ENCODE measurements around the gene SYTL5.

Gene SYTL5

GRCh38 chrX:38151441-38151840, 145.1 kb downstream of the SYTL5 start:
- no peak overlapping the region for H2BK12ac ChIP-seq (ENCODE audit: low read length)
- peaks cover 0 to 5% (median 0%) of the 10 kb centered on the region in 3 experiments for H3K27me3 ChIP-seq (ENCODE audit: control insufficient read depth in 3 of 3, insufficient read depth in 3 of 3, low read depth in 1 of 3, low read length in 3 of 3)
- no peak overlapping the region for H4K91ac ChIP-seq (ENCODE audit: low read depth, low read length, poor library complexity)
- H3K9ac ChIP-seq (ENCODE audit: low read depth, low read length, poor library complexity): no peak overlapping the region
- H3K4me2 ChIP-seq (ENCODE audit: insufficient read depth, low read length, poor library complexity, severe bottlenecking): no peak overlapping the region
- H3K36me3 ChIP-seq (replicated peaks in 1 of 2; ENCODE audit: control insufficient read depth in 2 of 2, insufficient read depth in 2 of 2, low read length in 2 of 2): no peaks in the 10 kb centered on the region
- H3K4me1 ChIP-seq (ENCODE audit: control insufficient read depth in 2 of 2, insufficient read depth in 1 of 2, low read depth in 1 of 2, low read length in 2 of 2): peaks cover 0 to 2% of the 10 kb centered on the region in 2 donors
- no peak overlapping the region for H3K27ac ChIP-seq (replicated peaks; ENCODE audit: low read length)
- no peak overlapping the region for H3K4ac ChIP-seq (ENCODE audit: low read length)
- no peak overlapping the region for H2BK120ac ChIP-seq (ENCODE audit: low read depth, low read length)
- no peak overlapping the region for H2BK5ac ChIP-seq (ENCODE audit: low read length)
- H3K9me3 ChIP-seq (replicated peaks in 1 of 2; ENCODE audit: control insufficient read depth in 2 of 2, insufficient read depth in 1 of 2, low read depth in 1 of 2, low read length in 2 of 2): no peaks in the 10 kb centered on the region
- no peak overlapping the region for H3K14ac ChIP-seq (ENCODE audit: low read length)
- no peak overlapping the region for H4K8ac ChIP-seq (ENCODE audit: low read depth, low read length)
- no peak overlapping the region for H2AK5ac ChIP-seq (ENCODE audit: low read depth, low read length)
- WGBS, 2 donors (ENCODE audit: extremely low coverage in 2 of 2, insufficient read length in 2 of 2, insufficient replicate concordance in 1 of 2): no CpG with 5 or more reads among the region's 5 CpGs
- no peak overlapping the region for H3K18ac ChIP-seq (ENCODE audit: low read length)
- H3K23ac ChIP-seq (ENCODE audit: low read depth, low read length, poor library complexity): no peak overlapping the region
- H3K79me1 ChIP-seq (ENCODE audit: low read depth, low read length): no peaks in the 10 kb centered on the region
- no peak for DNase-seq (ENCODE audit: low spot score)
- no peak overlapping the region for H3K4me3 ChIP-seq (ENCODE audit: low read length in 2 of 2)
- no peak overlapping the region for H2AFZ ChIP-seq (ENCODE audit: low read length)
- no peak overlapping the region for H2BK15ac ChIP-seq (ENCODE audit: low read length)

GRCh38 chrX:38154340-38154739, 148.0 kb downstream of the SYTL5 start:
- peaks cover 0 to 5% (median 0%) of the 10 kb centered on the region in 3 experiments for H3K27me3 ChIP-seq (ENCODE audit: control insufficient read depth in 3 of 3, insufficient read depth in 3 of 3, low read depth in 1 of 3, low read length in 3 of 3)
- no peak overlapping the region for H2AFZ ChIP-seq (ENCODE audit: low read length)
- no peak overlapping the region for H2AK5ac ChIP-seq (ENCODE audit: low read depth, low read length)
- no peak overlapping the region for H3K9ac ChIP-seq (ENCODE audit: low read depth, low read length, poor library complexity)
- no peak overlapping the region for H2BK120ac ChIP-seq (ENCODE audit: low read depth, low read length)
- no peak overlapping the region for H3K4ac ChIP-seq (ENCODE audit: low read length)
- no peak overlapping the region for H3K27ac ChIP-seq (replicated peaks; ENCODE audit: low read length)
- no peak overlapping the region for H3K14ac ChIP-seq (ENCODE audit: low read length)
- WGBS, 2 donors (ENCODE audit: extremely low coverage in 2 of 2, insufficient read length in 2 of 2, insufficient replicate concordance in 1 of 2): no CpG with 5 or more reads among the region's 5 CpGs
- H4K91ac ChIP-seq (ENCODE audit: low read depth, low read length, poor library complexity): no peak overlapping the region
- H3K4me2 ChIP-seq (ENCODE audit: insufficient read depth, low read length, poor library complexity, severe bottlenecking): no peak overlapping the region
- H2BK5ac ChIP-seq (ENCODE audit: low read length): no peak overlapping the region
- H4K8ac ChIP-seq (ENCODE audit: low read depth, low read length): no peak overlapping the region
- DNase-seq (ENCODE audit: low spot score): no peak
- no peaks in the 10 kb centered on the region for H3K79me1 ChIP-seq (ENCODE audit: low read depth, low read length)
- no peaks in the 10 kb centered on the region for H3K9me3 ChIP-seq (replicated peaks in 1 of 2; ENCODE audit: control insufficient read depth in 2 of 2, insufficient read depth in 1 of 2, low read depth in 1 of 2, low read length in 2 of 2)
- H3K4me3 ChIP-seq (ENCODE audit: low read length in 2 of 2): no peak overlapping the region
- H2BK12ac ChIP-seq (ENCODE audit: low read length): no peak overlapping the region
- H3K23ac ChIP-seq (ENCODE audit: low read depth, low read length, poor library complexity): no peak overlapping the region
- peaks cover 0 to 2% of the 10 kb centered on the region in 2 donors for H3K4me1 ChIP-seq (ENCODE audit: control insufficient read depth in 2 of 2, insufficient read depth in 1 of 2, low read depth in 1 of 2, low read length in 2 of 2)
- no peaks in the 10 kb centered on the region for H3K36me3 ChIP-seq (replicated peaks in 1 of 2; ENCODE audit: control insufficient read depth in 2 of 2, insufficient read depth in 2 of 2, low read length in 2 of 2)
- no peak overlapping the region for H3K18ac ChIP-seq (ENCODE audit: low read length)
- no peak overlapping the region for H2BK15ac ChIP-seq (ENCODE audit: low read length)

GRCh38 chrX:38154818-38155217, 148.5 kb downstream of the SYTL5 start:
- H2AFZ ChIP-seq (ENCODE audit: low read length): no peak overlapping the region
- no peak overlapping the region for H3K18ac ChIP-seq (ENCODE audit: low read length)
- H4K8ac ChIP-seq (ENCODE audit: low read depth, low read length): no peak overlapping the region
- no peak for DNase-seq (ENCODE audit: low spot score)
- H3K4ac ChIP-seq (ENCODE audit: low read length): no peak overlapping the region
- H3K23ac ChIP-seq (ENCODE audit: low read depth, low read length, poor library complexity): no peak overlapping the region
- no peaks in the 10 kb centered on the region for H3K36me3 ChIP-seq (replicated peaks in 1 of 2; ENCODE audit: control insufficient read depth in 2 of 2, insufficient read depth in 2 of 2, low read length in 2 of 2)
- H3K4me2 ChIP-seq (ENCODE audit: insufficient read depth, low read length, poor library complexity, severe bottlenecking): no peak overlapping the region
- peaks cover 0 to 5% (median 0%) of the 10 kb centered on the region in 3 experiments for H3K27me3 ChIP-seq (ENCODE audit: control insufficient read depth in 3 of 3, insufficient read depth in 3 of 3, low read depth in 1 of 3, low read length in 3 of 3)
- no peak overlapping the region for H2BK15ac ChIP-seq (ENCODE audit: low read length)
- no peaks in the 10 kb centered on the region for H3K79me1 ChIP-seq (ENCODE audit: low read depth, low read length)
- no CpG with 5 or more reads among the region's 2 CpGs for WGBS, 2 donors (ENCODE audit: extremely low coverage in 2 of 2, insufficient read length in 2 of 2, insufficient replicate concordance in 1 of 2)
- no peak overlapping the region for H4K91ac ChIP-seq (ENCODE audit: low read depth, low read length, poor library complexity)
- no peak overlapping the region for H3K9ac ChIP-seq (ENCODE audit: low read depth, low read length, poor library complexity)
- no peak overlapping the region for H2AK5ac ChIP-seq (ENCODE audit: low read depth, low read length)
- no peak overlapping the region for H2BK12ac ChIP-seq (ENCODE audit: low read length)
- H3K9me3 ChIP-seq (replicated peaks in 1 of 2; ENCODE audit: control insufficient read depth in 2 of 2, insufficient read depth in 1 of 2, low read depth in 1 of 2, low read length in 2 of 2): no peaks in the 10 kb centered on the region
- H2BK120ac ChIP-seq (ENCODE audit: low read depth, low read length): no peak overlapping the region
- no peak overlapping the region for H3K14ac ChIP-seq (ENCODE audit: low read length)
- H3K4me3 ChIP-seq (ENCODE audit: low read length in 2 of 2): no peak overlapping the region
- H2BK5ac ChIP-seq (ENCODE audit: low read length): no peak overlapping the region
- H3K27ac ChIP-seq (replicated peaks; ENCODE audit: low read length): no peak overlapping the region
- peaks cover 0 to 2% of the 10 kb centered on the region in 2 donors for H3K4me1 ChIP-seq (ENCODE audit: control insufficient read depth in 2 of 2, insufficient read depth in 1 of 2, low read depth in 1 of 2, low read length in 2 of 2)

- Histone ChIP-seq H4K91ac (ENCODE audit: low read depth, low read length, poor library complexity) (no peak overlapping the region), H4K8ac (ENCODE audit: low read depth, low read length) (no peak overlapping the region), H3K14ac (ENCODE audit: low read length) (no peak overlapping the region), H3K9me3 (replicated peaks in 1 of 2; ENCODE audit: control insufficient read depth in 2 of 2, insufficient read depth in 1 of 2, low read depth in 1 of 2, low read length in 2 of 2) (no peaks in the 10 kb centered on the region), H3K27ac (replicated peaks; ENCODE audit: low read length) (no peak overlapping the region), H3K23ac (ENCODE audit: low read depth, low read length, poor library complexity) (no peak overlapping the region), H2BK5ac (ENCODE audit: low read length) (no peak overlapping the region), H2AK5ac (ENCODE audit: low read depth, low read length) (no peak overlapping the region), H3K4me1 (ENCODE audit: control insufficient read depth in 2 of 2, insufficient read depth in 1 of 2, low read depth in 1 of 2, low read length in 2 of 2) (no peaks in the 10 kb centered on the region), H3K79me1 (ENCODE audit: low read depth, low read length) (no peaks in the 10 kb centered on the region), H2BK15ac (ENCODE audit: low read length) (no peak overlapping the region), H3K18ac (ENCODE audit: low read length) (no peak overlapping the region), H3K4me3 (ENCODE audit: low read length in 2 of 2) (no peak overlapping the region), H2BK120ac (ENCODE audit: low read depth, low read length) (no peak overlapping the region), H3K9ac (ENCODE audit: low read depth, low read length, poor library complexity) (no peak overlapping the region), H3K36me3 (replicated peaks in 1 of 2; ENCODE audit: control insufficient read depth in 2 of 2, insufficient read depth in 2 of 2, low read length in 2 of 2) (no peaks in the 10 kb centered on the region), H2AFZ (ENCODE audit: low read length) (no peak overlapping the region), H3K4ac (ENCODE audit: low read length) (no peak overlapping the region), H3K4me2 (ENCODE audit: insufficient read depth, low read length, poor library complexity, severe bottlenecking) (no peak overlapping the region), H2BK12ac (ENCODE audit: low read length) (no peak overlapping the region), H3K27me3 (ENCODE audit: control insufficient read depth in 3 of 3, insufficient read depth in 3 of 3, low read depth in 1 of 3, low read length in 3 of 3) (peaks cover 0 to 5% (median 0%) of the 10 kb centered on the region in 3 experiments)
- no CpG with 5 or more reads among the region's 7 CpGs for WGBS, 2 donors (ENCODE audit: extremely low coverage in 2 of 2, insufficient read length in 2 of 2, insufficient replicate concordance in 1 of 2)
- no peak for DNase-seq (ENCODE audit: low spot score)
Measured at GRCh38 chrX:38156838-38157237, 150.5 kb downstream of the SYTL5 start.

Data from neuronal stem cell (in vitro differentiated cells).